Measurements from ENCODE around the gene GASK1B. TPM values are rescaled to one million over a fixed set of nuclear protein-coding genes. Genes with fewer than 3 reads are reported as not detected.
A peak's percentile ranks its signal among the peaks of the same experiment; 100 is the strongest.

The GASK1B gene
- total RNA-seq, 2 donors from 2014 or later = 15.5 to 22.3 TPM

DNA sequence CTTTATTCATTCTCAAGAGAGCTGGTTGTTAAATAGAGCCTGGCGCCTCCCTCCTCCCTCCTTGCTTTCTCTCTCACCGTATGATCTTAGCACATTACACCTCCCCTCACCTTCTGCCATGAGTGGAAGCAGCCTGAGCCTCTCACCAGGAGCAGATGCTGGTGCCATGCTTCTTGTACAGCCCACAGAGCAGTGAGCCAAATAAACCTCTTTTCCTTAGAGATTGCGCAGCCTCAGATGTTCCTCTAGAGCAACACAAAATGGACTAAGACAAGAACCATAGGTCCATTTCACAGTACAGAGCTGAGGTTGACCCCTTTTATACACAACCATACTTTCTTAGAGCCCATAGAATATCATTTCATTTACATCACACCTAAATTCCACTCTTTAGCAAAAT, 27.4 kb upstream of the GASK1B start:
- Histone ChIP-seq H3K4me3 (no peak overlapping the region), H3K4me1 (no peaks in the 10 kb centered on the region), H3K27me3 (no peaks in the 10 kb centered on the region), H3K9me3 (no peaks in the 10 kb centered on the region), H3K27ac (no peak overlapping the region), H3K36me3 (replicated peaks in 1 of 2; ENCODE audit: insufficient read depth in 1 of 2, low read depth in 2 of 2) (no peaks in the 10 kb centered on the region)
- TF ChIP-seq POLR2A (IDR thresholded peaks at IDR 0.05) = no peak
- TF ChIP-seq, protein P1, sequence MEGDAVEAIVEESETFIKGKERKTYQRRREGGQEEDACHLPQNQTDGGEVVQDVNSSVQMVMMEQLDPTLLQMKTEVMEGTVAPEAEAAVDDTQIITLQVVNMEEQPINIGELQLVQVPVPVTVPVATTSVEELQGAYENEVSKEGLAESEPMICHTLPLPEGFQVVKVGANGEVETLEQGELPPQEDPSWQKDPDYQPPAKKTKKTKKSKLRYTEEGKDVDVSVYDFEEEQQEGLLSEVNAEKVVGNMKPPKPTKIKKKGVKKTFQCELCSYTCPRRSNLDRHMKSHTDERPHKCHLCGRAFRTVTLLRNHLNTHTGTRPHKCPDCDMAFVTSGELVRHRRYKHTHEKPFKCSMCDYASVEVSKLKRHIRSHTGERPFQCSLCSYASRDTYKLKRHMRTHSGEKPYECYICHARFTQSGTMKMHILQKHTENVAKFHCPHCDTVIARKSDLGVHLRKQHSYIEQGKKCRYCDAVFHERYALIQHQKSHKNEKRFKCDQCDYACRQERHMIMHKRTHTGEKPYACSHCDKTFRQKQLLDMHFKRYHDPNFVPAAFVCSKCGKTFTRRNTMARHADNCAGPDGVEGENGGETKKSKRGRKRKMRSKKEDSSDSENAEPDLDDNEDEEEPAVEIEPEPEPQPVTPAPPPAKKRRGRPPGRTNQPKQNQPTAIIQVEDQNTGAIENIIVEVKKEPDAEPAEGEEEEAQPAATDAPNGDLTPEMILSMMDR (IDR thresholded peaks at IDR 0.05) = no peak
- 81 to 88% methylated on average over 3 of the region's 3 CpGs for WGBS, 2 donors
- intact Hi-C loops (cut with DNase I) = no loop called here
- DNase-seq (no peak), ATAC-seq (no peak)

DNA sequence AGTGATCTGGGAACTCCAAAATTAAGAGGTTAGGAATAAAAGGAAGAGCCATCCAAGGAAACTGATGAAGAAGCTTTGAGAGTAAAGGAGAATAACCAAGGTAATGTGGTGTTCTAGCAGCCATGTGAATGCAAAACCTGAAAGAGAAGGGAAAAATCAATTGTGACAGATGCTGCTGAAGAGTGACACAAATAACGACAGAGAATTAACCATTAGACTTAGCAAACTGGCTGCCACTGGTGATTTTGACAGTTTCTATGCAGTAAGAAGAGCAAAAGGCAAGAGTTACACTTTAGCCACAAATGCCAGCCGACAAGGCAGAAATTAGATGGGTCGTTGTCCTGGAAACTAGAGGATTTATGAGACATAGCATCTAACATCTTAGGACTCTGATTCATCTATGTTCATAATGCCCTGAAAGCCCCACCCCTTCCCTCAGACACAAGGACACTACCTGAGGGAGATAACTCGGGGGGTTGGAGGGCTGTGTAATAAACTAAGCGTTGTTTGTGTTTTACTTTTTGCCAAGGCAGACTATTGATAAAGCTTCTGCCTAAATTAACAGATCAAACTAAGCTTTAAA, 24.5 kb upstream of the GASK1B start:
- no peak for ATAC-seq
- intact Hi-C loops (cut with DNase I) = no loop called here
- H3K36me3 ChIP-seq (replicated peaks in 1 of 2; ENCODE audit: insufficient read depth in 1 of 2, low read depth in 2 of 2) = no peaks in the 10 kb centered on the region
- 58 to 66% methylated on average over 5 of the region's 5 CpGs for WGBS, 2 donors
- no peaks in the 10 kb centered on the region for H3K27me3 ChIP-seq
- H3K4me3 ChIP-seq = no peak overlapping the region
- no peak for DNase-seq
- H3K27ac ChIP-seq = no peak overlapping the region
- no peaks in the 10 kb centered on the region for H3K4me1 ChIP-seq
- no peak for TF ChIP-seq POLR2A (IDR thresholded peaks at IDR 0.05)
- TF ChIP-seq, protein P1 (IDR thresholded peaks at IDR 0.05) = no peak
- H3K9me3 ChIP-seq = no peaks in the 10 kb centered on the region

DNA sequence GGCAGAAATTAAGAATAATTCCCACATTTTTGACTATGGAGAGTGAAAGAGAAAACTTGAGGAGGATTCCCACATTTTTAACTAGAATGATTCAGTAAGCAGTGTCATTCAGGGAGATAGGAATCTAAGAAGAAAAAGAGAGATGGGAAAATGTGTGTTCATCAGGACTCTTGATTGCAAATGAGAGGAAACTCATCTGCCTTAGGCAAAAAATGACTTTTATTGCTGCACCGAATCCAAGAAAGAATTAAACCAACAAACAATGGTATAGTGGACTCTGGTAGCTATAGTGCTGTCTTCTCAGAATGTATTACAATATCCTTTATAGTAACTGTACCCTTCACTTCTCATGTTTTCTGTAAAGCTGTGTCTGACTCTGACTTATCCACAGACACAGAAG, 22.5 kb upstream of the GASK1B start:
- Histone ChIP-seq H3K4me1 (no peaks in the 10 kb centered on the region), H3K27me3 (no peaks in the 10 kb centered on the region), H3K9me3 (no peaks in the 10 kb centered on the region), H3K4me3 (no peak overlapping the region), H3K27ac (no peak overlapping the region), H3K36me3 (replicated peaks in 1 of 2; ENCODE audit: insufficient read depth in 1 of 2, low read depth in 2 of 2) (no peaks in the 10 kb centered on the region)
- 76 to 81% methylated on average over 1 of the region's 1 CpG for WGBS, 2 donors
- intact Hi-C loops (cut with DNase I) = no loop called here
- no peak for TF ChIP-seq POLR2A (IDR thresholded peaks at IDR 0.05)
- TF ChIP-seq, protein P1 (IDR thresholded peaks at IDR 0.05) = no peak
- DNase-seq (no peak), ATAC-seq (no peak)

DNA sequence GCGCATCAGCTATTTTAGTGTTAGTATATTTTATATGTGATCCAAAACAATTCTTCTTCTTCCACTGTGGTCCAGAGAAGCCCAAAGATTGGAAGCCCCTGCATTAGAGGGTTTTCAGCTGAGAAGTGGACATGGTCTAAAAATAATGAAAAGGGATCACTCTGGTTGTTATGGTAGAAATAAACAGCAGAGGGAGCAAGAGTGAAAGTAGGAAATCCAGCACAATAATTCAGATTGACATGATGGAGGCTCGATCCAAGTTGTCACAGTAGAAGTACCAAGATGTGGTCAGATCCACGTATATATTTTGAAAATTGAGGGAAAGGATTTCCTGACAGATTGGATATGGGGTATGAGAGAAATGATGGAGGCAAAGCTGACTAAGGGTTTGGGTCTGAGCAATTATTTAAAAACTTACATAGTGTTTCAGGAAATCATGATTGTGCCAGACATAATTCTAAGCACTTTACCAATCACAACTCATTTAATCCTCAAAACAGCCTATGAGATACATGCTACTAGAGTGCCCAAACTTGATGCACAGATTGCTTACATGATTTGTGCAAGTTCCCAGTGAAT, 20.4 kb upstream of the GASK1B start:
- Histone ChIP-seq H3K27ac (no peak overlapping the region), H3K36me3 (replicated peaks in 1 of 2; ENCODE audit: insufficient read depth in 1 of 2, low read depth in 2 of 2) (no peaks in the 10 kb centered on the region), H3K27me3 (no peaks in the 10 kb centered on the region), H3K9me3 (no peaks in the 10 kb centered on the region), H3K4me3 (no peak overlapping the region), H3K4me1 (no peaks in the 10 kb centered on the region)
- 26 to 30% methylated on average over 3 of the region's 3 CpGs for WGBS, 2 donors
- no peak for TF ChIP-seq POLR2A (IDR thresholded peaks at IDR 0.05)
- TF ChIP-seq, protein P1 (IDR thresholded peaks at IDR 0.05) = peak; percentile 33 to 73 (median 71)
- no peak for DNase-seq
- intact Hi-C loops (cut with DNase I) = no loop called here
- peak; percentile 73 for ATAC-seq
